Measurements from ENCODE around the gene GNL3.

DNA sequence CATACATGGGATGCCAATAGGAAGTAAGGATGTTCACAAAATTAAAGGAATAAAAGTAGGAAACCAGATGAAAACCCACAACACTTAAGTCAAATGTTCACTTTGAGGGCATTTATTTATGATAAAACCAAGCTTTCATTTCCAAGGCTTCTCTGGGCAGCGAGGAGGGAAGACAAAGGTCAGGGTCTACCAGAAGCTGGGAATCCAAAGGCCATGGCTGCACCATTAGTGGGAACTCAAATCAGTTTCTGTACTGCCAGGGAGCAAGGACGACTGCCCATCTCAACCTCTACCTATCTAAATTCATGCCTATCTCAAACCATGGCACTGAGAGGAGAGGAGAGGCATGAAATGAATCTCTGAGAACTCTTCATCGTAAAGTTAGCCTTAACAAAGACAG, 22.7 kb upstream of the GNL3 start:
- TF ChIP-seq, protein P1, sequence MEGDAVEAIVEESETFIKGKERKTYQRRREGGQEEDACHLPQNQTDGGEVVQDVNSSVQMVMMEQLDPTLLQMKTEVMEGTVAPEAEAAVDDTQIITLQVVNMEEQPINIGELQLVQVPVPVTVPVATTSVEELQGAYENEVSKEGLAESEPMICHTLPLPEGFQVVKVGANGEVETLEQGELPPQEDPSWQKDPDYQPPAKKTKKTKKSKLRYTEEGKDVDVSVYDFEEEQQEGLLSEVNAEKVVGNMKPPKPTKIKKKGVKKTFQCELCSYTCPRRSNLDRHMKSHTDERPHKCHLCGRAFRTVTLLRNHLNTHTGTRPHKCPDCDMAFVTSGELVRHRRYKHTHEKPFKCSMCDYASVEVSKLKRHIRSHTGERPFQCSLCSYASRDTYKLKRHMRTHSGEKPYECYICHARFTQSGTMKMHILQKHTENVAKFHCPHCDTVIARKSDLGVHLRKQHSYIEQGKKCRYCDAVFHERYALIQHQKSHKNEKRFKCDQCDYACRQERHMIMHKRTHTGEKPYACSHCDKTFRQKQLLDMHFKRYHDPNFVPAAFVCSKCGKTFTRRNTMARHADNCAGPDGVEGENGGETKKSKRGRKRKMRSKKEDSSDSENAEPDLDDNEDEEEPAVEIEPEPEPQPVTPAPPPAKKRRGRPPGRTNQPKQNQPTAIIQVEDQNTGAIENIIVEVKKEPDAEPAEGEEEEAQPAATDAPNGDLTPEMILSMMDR (IDR thresholded peaks at IDR 0.05; ENCODE audit: low read depth, low read length, missing input control): no peak
- TF ChIP-seq SP1 (IDR thresholded peaks at IDR 0.05) (no peak), GABPA (IDR thresholded peaks at IDR 0.05 in 1 of 2, conservative IDR thresholded peaks at IDR 0.05 in 1 of 2) (no peak), YY1 (IDR thresholded peaks at IDR 0.05) (no peak)
- TF ChIP-seq, protein P2, sequence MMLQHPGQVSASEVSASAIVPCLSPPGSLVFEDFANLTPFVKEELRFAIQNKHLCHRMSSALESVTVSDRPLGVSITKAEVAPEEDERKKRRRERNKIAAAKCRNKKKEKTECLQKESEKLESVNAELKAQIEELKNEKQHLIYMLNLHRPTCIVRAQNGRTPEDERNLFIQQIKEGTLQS (IDR thresholded peaks at IDR 0.05): no peak
- TF ChIP-seq, protein P3, sequence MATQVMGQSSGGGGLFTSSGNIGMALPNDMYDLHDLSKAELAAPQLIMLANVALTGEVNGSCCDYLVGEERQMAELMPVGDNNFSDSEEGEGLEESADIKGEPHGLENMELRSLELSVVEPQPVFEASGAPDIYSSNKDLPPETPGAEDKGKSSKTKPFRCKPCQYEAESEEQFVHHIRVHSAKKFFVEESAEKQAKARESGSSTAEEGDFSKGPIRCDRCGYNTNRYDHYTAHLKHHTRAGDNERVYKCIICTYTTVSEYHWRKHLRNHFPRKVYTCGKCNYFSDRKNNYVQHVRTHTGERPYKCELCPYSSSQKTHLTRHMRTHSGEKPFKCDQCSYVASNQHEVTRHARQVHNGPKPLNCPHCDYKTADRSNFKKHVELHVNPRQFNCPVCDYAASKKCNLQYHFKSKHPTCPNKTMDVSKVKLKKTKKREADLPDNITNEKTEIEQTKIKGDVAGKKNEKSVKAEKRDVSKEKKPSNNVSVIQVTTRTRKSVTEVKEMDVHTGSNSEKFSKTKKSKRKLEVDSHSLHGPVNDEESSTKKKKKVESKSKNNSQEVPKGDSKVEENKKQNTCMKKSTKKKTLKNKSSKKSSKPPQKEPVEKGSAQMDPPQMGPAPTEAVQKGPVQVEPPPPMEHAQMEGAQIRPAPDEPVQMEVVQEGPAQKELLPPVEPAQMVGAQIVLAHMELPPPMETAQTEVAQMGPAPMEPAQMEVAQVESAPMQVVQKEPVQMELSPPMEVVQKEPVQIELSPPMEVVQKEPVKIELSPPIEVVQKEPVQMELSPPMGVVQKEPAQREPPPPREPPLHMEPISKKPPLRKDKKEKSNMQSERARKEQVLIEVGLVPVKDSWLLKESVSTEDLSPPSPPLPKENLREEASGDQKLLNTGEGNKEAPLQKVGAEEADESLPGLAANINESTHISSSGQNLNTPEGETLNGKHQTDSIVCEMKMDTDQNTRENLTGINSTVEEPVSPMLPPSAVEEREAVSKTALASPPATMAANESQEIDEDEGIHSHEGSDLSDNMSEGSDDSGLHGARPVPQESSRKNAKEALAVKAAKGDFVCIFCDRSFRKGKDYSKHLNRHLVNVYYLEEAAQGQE (IDR thresholded peaks at IDR 0.05): no peak

Measured in liver (tissue), 3 donors.